SK-N-MC (cell line): Measurements from ENCODE around the gene ASPDH.

Experiments
- EZH2 ChIP-seq: fragments of 200-600 bp; sonication (generic); IDR thresholded peaks from one replicate; pipeline ENCODE4 v1.6.1; 2017; ENCODE audit warnings: antibody characterized with exemption
- FOXP2 ChIP-seq: optimal IDR thresholded peaks from 2 replicates; pipeline ENCODE3; 2011; ENCODE audit warnings: mild to moderate bottlenecking, moderate library complexity; ENCODE audit not compliant: insufficient read depth; ENCODE audit errors: extremely low read length, control extremely low read depth
- POLR2AphosphoS5 ChIP-seq: IDR thresholded peaks from 2 replicates; pipeline ENCODE4 v1.6.1; 2012; ENCODE audit warnings: mild to moderate bottlenecking, low read depth, low read length, borderline replicate concordance

DNA sequence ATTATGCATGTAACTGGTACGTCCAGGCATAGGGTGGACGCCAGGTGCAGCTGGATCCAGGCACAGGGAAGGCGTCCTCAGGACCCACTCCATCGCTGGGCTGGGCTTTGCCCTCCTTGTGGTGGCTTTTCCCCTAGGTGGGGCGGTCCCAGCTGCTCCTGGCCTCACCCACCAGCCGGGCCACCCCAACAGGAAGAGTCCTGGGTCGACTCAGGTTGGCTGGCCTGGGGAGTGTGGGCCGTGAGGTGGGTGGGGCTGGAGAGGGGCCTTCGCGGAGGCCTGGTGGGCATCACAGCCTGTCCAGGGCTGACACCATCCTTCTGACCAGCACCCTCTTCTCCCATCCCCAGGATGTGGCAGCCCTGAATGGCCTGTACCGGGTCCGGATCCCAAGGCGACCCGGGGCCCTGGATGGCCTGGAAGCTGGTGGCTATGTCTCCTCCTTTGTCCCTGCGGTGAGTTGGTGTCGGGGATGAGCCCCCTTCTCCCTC is 33.9 kb downstream of the ASPDH start:
- TF ChIP-seq EZH2, result no peak
- TF ChIP-seq POLR2AphosphoS5, result no peak
- TF ChIP-seq FOXP2, result no peak
